Erythroblast (primary cell): ENCODE data around the gene FARP2.

Experiments used
- GATA1 ChIP-seq: IDR thresholded peaks from 2 replicates; pipeline ENCODE4 v1.6.1; 2011; ENCODE audit warnings: low read depth, mild to moderate bottlenecking, control low read depth, low read length, moderate library complexity
- POLR2A ChIP-seq: IDR thresholded peaks from 2 replicates; pipeline ENCODE4 v1.6.1; 2011; ENCODE audit warnings: mild to moderate bottlenecking, low read length

GRCh38 chr2:241323778-241324177, 32.3 kb upstream of the FARP2 start:
- TF ChIP-seq POLR2A (no peak), GATA1 (no peak)
